Liver (tissue), 9 donors: Measurements from ENCODE around the gene MYRF. TPM values are rescaled to one million over a fixed set of nuclear protein-coding genes. Genes with fewer than 3 reads are reported as not detected.

ENCODE experiments used
- DNase-seq: peaks from one replicate; pipeline ENCODE4 v3.0.0-alpha.2; 2017; ENCODE audit warnings: low spot score
- H3K27ac ChIP-seq, 2 donors: one replicate each; pipeline ENCODE4 v1.7.0; 2013; ENCODE audit warnings: inconsistent platforms in 2 of 2, low read length in 2 of 2, control low read depth in 1 of 2, low read depth in 1 of 2, mild to moderate bottlenecking in 1 of 2
- H3K27me3 ChIP-seq, 4 donors: one replicate each; pipeline versions ENCODE4 v1.6.1 to v1.7.0; 2013; ENCODE audit warnings: low read length in 3 of 4, inconsistent platforms in 1 of 4, mild to moderate bottlenecking in 1 of 4, moderate library complexity in 1 of 4; ENCODE audit not compliant: control insufficient read depth in 4 of 4, insufficient read depth in 4 of 4
- H3K36me3 ChIP-seq, 4 donors: one replicate each; pipeline versions ENCODE4 v1.6.1 to v1.7.0; 2013; ENCODE audit warnings: low read length in 3 of 4, mild to moderate bottlenecking in 3 of 4, low read depth in 1 of 4, moderate library complexity in 1 of 4; ENCODE audit not compliant: control insufficient read depth in 4 of 4, insufficient read depth in 3 of 4
- H3K4me1 ChIP-seq, 4 donors: one replicate each; pipeline versions ENCODE4 v1.6.1 to v1.7.0; 2013; ENCODE audit warnings: low read length in 3 of 4, mild to moderate bottlenecking in 3 of 4, moderate library complexity in 1 of 4; ENCODE audit not compliant: control insufficient read depth in 4 of 4, insufficient read depth in 4 of 4
- H3K4me3 ChIP-seq, 3 donors: one replicate each; pipeline versions ENCODE4 v1.6.1 to v1.7.0; 2013; ENCODE audit warnings: low read length in 3 of 3, control low read depth in 1 of 3, low read depth in 1 of 3, mild to moderate bottlenecking in 1 of 3
- H3K9ac ChIP-seq, 2 donors: one replicate each; pipeline ENCODE4 v1.7.0; 2013; ENCODE audit warnings: low read length in 2 of 2, mild to moderate bottlenecking in 2 of 2, moderate library complexity in 2 of 2, control low read depth in 1 of 2, low read depth in 1 of 2
- H3K9me3 ChIP-seq, 4 donors: one replicate each; pipeline versions ENCODE4 v1.6.1 to v1.7.0; 2013; ENCODE audit warnings: low read length in 3 of 4; ENCODE audit not compliant: control insufficient read depth in 4 of 4
- EGR1 ChIP-seq, 2 donors: IDR thresholded peaks; 2 replicates each; pipeline ENCODE4 v1.6.1; 2016 to 2018; ENCODE audit warnings: antibody characterized with exemption in 2 of 2, low read depth in 2 of 2
- FOXA1 ChIP-seq: IDR thresholded peaks from 2 replicates; pipeline ENCODE4 v1.6.1; 2016; ENCODE audit warnings: antibody characterized with exemption
- FOXA2 ChIP-seq: IDR thresholded peaks from 2 replicates; pipeline ENCODE4 v1.6.1; 2016; ENCODE audit warnings: antibody characterized with exemption
- GABPA ChIP-seq, 2 donors: IDR thresholded peaks in 1 of 2; conservative IDR thresholded peaks in 1 of 2; 2 replicates each; pipeline ENCODE4 v1.6.1; 2016; ENCODE audit warnings: antibody characterized with exemption in 2 of 2, mild to moderate bottlenecking in 1 of 2, moderate library complexity in 1 of 2
- JUND ChIP-seq, 2 donors: IDR thresholded peaks; 2 replicates each; pipeline ENCODE4 v1.6.1; 2016; ENCODE audit warnings: antibody characterized with exemption in 2 of 2
- NR2F2 ChIP-seq: IDR thresholded peaks from 2 replicates; pipeline ENCODE4 v1.6.1; 2016; ENCODE audit warnings: antibody characterized with exemption
- RAD21 ChIP-seq, 2 donors: IDR thresholded peaks; 2 replicates each; pipeline ENCODE4 v1.6.1; 2016; ENCODE audit warnings: antibody characterized with exemption in 2 of 2, mild to moderate bottlenecking in 2 of 2
- REST ChIP-seq: IDR thresholded peaks from 2 replicates; pipeline ENCODE4 v1.6.1; 2016; ENCODE audit warnings: antibody characterized with exemption, mild to moderate bottlenecking
- RXRA ChIP-seq, 2 donors: IDR thresholded peaks; 2 replicates each; pipeline ENCODE4 v1.6.1; 2017 to 2018; ENCODE audit warnings: antibody characterized with exemption in 2 of 2, mild to moderate bottlenecking in 1 of 2
- TAF1 ChIP-seq: conservative IDR thresholded peaks from 2 replicates; pipeline ENCODE4 v1.6.1; 2016; ENCODE audit warnings: antibody characterized with exemption, mild to moderate bottlenecking
- WGBS: extraction: QIAGEN DNeasy Blood & Tissue Kit; methylation state at CpG from one replicate; pipeline ENCODE4 v1.1.7; 2013; 5-methylcytosine and 5-hydroxymethylcytosine counted together
- polyA plus RNA-seq, 2 donors: library from polyadenylated mRNA; stranded (reverse) in 1 of 2; unstranded in 1 of 2; fragments of 200-250 nt in 1 of 2; fragments of >200 nt in 1 of 2; fragmentation: Nextera tagmentation in 1 of 2; extraction: Ambion mirVana in 1 of 2; gene quantifications; one replicate each; pipeline versions ENCODE4 v1.2.1 to v1.2.3, GENCODE V29; 2013 to 2015
- total RNA-seq, 2 donors: library from RNA; depleted of rRNA; stranded (reverse); fragments of >200 nt; gene quantifications; one replicate each; pipeline ENCODE4 v1.2.3, GENCODE V29; 2014
- TF ChIP-seq, protein P1 (sequence below): fragments of 150-350 bp; IDR thresholded peaks from 2 replicates; pipeline ENCODE4 v1.5.1; 2017; ENCODE audit warnings: improper control_type of control experiment, low read depth, low read length; ENCODE audit not compliant: missing input control
- TF ChIP-seq, protein P2 (sequence below): IDR thresholded peaks from 2 replicates; pipeline ENCODE4 v1.6.1; 2016; ENCODE audit warnings: antibody characterized with exemption
- TF ChIP-seq, protein P3 (sequence below): IDR thresholded peaks from 2 replicates; pipeline ENCODE4 v1.6.1; 2016; ENCODE audit warnings: antibody characterized with exemption
- donor health status: healthy.
- donor health status: healthy.
- donor health status: healthy.
- donor health status: healthy.
- donor health status: healthy.

MYRF gene
- total and polyA plus RNA-seq, 4 donors: 3.5 to 6.5 (median 4.4) TPM

DNA sequence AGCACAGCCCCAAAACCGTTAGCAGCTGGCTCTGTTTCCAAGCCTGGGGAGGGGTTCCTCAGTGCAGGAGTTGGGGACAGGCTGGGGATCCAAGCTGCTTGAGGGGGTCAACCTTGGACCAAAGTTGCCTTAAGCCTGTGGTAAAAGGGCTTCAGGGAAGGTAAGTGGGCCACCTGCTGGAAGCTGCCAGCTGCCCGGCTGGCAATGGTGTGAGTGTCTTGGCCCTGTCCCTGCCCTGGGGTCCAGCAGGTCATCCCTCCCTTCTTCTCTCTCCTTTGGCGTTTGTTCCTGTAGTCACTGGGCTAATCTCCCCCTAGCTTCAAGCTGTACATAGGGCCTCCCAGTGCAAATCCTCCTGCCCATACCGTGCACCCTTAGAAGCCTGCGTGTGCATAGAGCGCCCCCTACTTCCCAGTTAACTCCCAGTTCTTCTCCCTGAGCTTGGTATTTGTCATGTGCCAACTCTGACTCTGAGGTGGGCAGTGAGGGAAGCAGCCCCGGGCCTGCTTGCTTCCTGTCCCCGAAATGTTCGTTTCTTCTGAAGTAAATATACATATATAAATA is 35.6 kb downstream of the MYRF start:
- H3K4me3 ChIP-seq: no peak overlapping the region
- H3K4me1 ChIP-seq: peaks cover 0 to 8% (median 7%) of the 10 kb centered on the region in 4 donors
- H3K9me3 ChIP-seq: no peaks in the 10 kb centered on the region
- DNase-seq: no peak
- peaks cover 15 to 69% (median 32%) of the 10 kb centered on the region in 4 donors for H3K36me3 ChIP-seq
- H3K27me3 ChIP-seq: no peaks in the 10 kb centered on the region
- H3K27ac ChIP-seq: no peak overlapping the region
- WGBS: 64% methylated on average over 9 of the region's 9 CpGs
- H3K9ac ChIP-seq: no peak overlapping the region
- TF ChIP-seq RAD21 (IDR thresholded peaks at IDR 0.05): peak; percentile 50 to 72
- TF ChIP-seq, protein P1, sequence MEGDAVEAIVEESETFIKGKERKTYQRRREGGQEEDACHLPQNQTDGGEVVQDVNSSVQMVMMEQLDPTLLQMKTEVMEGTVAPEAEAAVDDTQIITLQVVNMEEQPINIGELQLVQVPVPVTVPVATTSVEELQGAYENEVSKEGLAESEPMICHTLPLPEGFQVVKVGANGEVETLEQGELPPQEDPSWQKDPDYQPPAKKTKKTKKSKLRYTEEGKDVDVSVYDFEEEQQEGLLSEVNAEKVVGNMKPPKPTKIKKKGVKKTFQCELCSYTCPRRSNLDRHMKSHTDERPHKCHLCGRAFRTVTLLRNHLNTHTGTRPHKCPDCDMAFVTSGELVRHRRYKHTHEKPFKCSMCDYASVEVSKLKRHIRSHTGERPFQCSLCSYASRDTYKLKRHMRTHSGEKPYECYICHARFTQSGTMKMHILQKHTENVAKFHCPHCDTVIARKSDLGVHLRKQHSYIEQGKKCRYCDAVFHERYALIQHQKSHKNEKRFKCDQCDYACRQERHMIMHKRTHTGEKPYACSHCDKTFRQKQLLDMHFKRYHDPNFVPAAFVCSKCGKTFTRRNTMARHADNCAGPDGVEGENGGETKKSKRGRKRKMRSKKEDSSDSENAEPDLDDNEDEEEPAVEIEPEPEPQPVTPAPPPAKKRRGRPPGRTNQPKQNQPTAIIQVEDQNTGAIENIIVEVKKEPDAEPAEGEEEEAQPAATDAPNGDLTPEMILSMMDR: peak; percentile 24
- TF ChIP-seq, protein P2, sequence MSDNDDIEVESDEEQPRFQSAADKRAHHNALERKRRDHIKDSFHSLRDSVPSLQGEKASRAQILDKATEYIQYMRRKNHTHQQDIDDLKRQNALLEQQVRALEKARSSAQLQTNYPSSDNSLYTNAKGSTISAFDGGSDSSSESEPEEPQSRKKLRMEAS: no peak

DNA sequence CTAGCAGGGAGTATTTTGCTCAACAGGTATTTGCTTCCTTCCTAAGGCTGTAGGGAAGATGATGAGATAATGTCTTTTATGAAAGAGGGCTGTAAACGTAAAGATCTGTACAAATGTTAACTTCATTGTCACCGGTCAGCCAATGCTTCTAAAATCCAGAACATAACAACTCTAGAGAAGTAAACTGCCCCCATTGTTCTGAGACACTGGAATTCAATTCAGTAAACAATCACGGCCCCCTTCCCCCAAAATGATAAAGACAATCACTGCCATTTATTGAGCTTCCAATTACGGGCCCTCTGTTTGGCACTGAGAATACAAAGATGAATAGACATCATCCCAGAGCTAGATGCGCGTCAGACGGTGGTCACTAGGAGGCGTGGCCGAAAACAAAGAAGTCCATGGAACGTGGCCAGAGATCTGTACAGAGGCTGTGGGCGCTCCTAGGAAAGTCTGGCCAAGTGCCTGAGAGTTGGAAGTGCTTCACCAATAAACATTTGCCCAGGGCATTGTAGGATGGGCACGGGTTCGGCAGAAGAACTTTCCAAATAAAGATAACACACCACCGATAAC is 39.4 kb downstream of the MYRF start:
- Histone ChIP-seq H3K4me3 (peak overlapping the region; percentile 71 to 98 (median 91)), H3K36me3 (peaks cover 10 to 33% (median 20%) of the 10 kb centered on the region in 4 donors), H3K4me1 (peaks cover 0 to 16% (median 15%) of the 10 kb centered on the region in 4 donors), H3K9me3 (no peaks in the 10 kb centered on the region), H3K27me3 (no peaks in the 10 kb centered on the region), H3K9ac (peak overlapping the region; percentile 96 to 99), H3K27ac (peak overlapping the region; percentile 93 to 98)
- TF ChIP-seq, protein P3, sequence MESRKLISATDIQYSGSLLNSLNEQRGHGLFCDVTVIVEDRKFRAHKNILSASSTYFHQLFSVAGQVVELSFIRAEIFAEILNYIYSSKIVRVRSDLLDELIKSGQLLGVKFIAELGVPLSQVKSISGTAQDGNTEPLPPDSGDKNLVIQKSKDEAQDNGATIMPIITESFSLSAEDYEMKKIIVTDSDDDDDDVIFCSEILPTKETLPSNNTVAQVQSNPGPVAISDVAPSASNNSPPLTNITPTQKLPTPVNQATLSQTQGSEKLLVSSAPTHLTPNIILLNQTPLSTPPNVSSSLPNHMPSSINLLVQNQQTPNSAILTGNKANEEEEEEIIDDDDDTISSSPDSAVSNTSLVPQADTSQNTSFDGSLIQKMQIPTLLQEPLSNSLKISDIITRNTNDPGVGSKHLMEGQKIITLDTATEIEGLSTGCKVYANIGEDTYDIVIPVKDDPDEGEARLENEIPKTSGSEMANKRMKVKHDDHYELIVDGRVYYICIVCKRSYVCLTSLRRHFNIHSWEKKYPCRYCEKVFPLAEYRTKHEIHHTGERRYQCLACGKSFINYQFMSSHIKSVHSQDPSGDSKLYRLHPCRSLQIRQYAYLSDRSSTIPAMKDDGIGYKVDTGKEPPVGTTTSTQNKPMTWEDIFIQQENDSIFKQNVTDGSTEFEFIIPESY: no peak
- TF ChIP-seq EGR1 (IDR thresholded peaks at IDR 0.05; ENCODE audit: low read depth in 2 of 2): no peak
- no peak for TF ChIP-seq JUND (IDR thresholded peaks at IDR 0.05)
- no peak for TF ChIP-seq FOXA2
- TF ChIP-seq FOXA1: no peak
- no peak for TF ChIP-seq RXRA (IDR thresholded peaks at IDR 0.05)
- TF ChIP-seq, protein P2: no peak
- TF ChIP-seq REST: no peak
- TF ChIP-seq TAF1: no peak
- TF ChIP-seq NR2F2: no peak
- TF ChIP-seq RAD21 (IDR thresholded peaks at IDR 0.05): no peak
- TF ChIP-seq GABPA (IDR thresholded peaks at IDR 0.05 in 1 of 2, conservative IDR thresholded peaks at IDR 0.05 in 1 of 2): no peak
- 4% methylated on average over 14 of the region's 14 CpGs for WGBS
- peak; percentile 65 for DNase-seq
